IMR-90 (cell line): ENCODE data around the gene URB2. TPM values are rescaled to one million over a fixed set of nuclear protein-coding genes. Genes with fewer than 3 reads are reported as not detected.

Source experiments
- ATAC-seq: fragments of 200-7000 bp; cut with Tn5 transposase; 2 replicates; pipeline ENCODE4 v1.9.1; 2020; ENCODE audit warnings: low read depth, mild to moderate bottlenecking, moderate library complexity
- BruUV-seq: library from RNA; stranded (reverse); fragments of 400-500 nt; replicated peaks from 2 replicates; lab custom pipeline; 2021; lab: Mats Ljungman, UMichigan
- CTCF ChIA-PET: fragments of 300-600 bp; formaldehyde crosslinking; extraction: SDS; loops from one replicate; lab custom pipeline; 2021; ENCODE audit warnings: antibody characterized with exemption; lab: Yijun Ruan, JAX
- POLR2A ChIA-PET: fragments of 300-600 bp; sonication (Branson Sonifier 250); formaldehyde crosslinking; loops from one replicate; lab custom pipeline; 2022; ENCODE audit warnings: antibody characterized with exemption; ENCODE audit not compliant: unreplicated experiment; lab: Charles Lee
- DNase-seq: peaks from one replicate; pipeline ENCODE4 v3.0.0; 2013
- H2AFZ ChIP-seq: replicated peaks from 2 replicates; pipeline ENCODE3; 2013; ENCODE audit warnings: low read length, mild to moderate bottlenecking; ENCODE audit not compliant: poor library complexity
- H2AK5ac ChIP-seq: 2 replicates; pipeline ENCODE4 v1.6.1; 2013; ENCODE audit warnings: low read depth, low read length, inconsistent platforms
- H2AK9ac ChIP-seq: replicated peaks from 2 replicates; pipeline ENCODE3; 2013; ENCODE audit warnings: mild to moderate bottlenecking, low read depth, low read length, moderate library complexity; ENCODE audit not compliant: poor library complexity
- H2BK120ac ChIP-seq: 2 replicates; pipeline ENCODE4 v1.6.1; 2013; ENCODE audit warnings: low read depth, low read length, inconsistent platforms
- H2BK15ac ChIP-seq: 3 replicates; pipeline ENCODE4 v1.6.1; 2013; ENCODE audit warnings: low read depth, low read length, inconsistent platforms
- H2BK20ac ChIP-seq: 2 replicates; pipeline ENCODE4 v1.6.1; 2013; ENCODE audit warnings: low read depth, mild to moderate bottlenecking, inconsistent platforms, low read length, moderate library complexity
- H2BK5ac ChIP-seq: 2 replicates; pipeline ENCODE4 v1.6.1; 2013; ENCODE audit warnings: mild to moderate bottlenecking, low read depth, low read length, inconsistent platforms; ENCODE audit not compliant: poor library complexity, severe bottlenecking
- H3K14ac ChIP-seq: replicated peaks from 2 replicates; pipeline ENCODE4 v1.6.1; 2013; ENCODE audit warnings: low read depth, low read length, inconsistent platforms
- H3K18ac ChIP-seq: 2 replicates; pipeline ENCODE4 v1.6.1; 2013; ENCODE audit warnings: low read depth, low read length, control low read depth
- H3K23ac ChIP-seq: 2 replicates; pipeline ENCODE4 v1.6.1; 2013; ENCODE audit warnings: low read depth, low read length, inconsistent platforms
- H3K27ac ChIP-seq: 2 replicates; pipeline ENCODE4 v1.5.1; 2013; ENCODE audit warnings: mild to moderate bottlenecking, control low read depth, low read length; ENCODE audit not compliant: insufficient read depth
- H3K27me3 ChIP-seq: 2 replicates; pipeline ENCODE4 v1.6.1; 2013; ENCODE audit warnings: low read length; ENCODE audit not compliant: control insufficient read depth, insufficient read depth
- H3K36me3 ChIP-seq: 2 replicates; pipeline ENCODE4 v1.6.1; 2013; ENCODE audit warnings: low read length, mixed read lengths; ENCODE audit not compliant: control insufficient read depth, insufficient read depth
- H3K4ac ChIP-seq: 2 replicates; pipeline ENCODE4 v1.6.1; 2013; ENCODE audit warnings: low read depth, low read length, inconsistent platforms
- H3K4me1 ChIP-seq: 2 replicates; pipeline ENCODE4 v1.6.1; 2013; ENCODE audit warnings: low read length, mixed read lengths; ENCODE audit not compliant: control insufficient read depth, insufficient read depth
- H3K4me2 ChIP-seq: 2 replicates; pipeline ENCODE4 v1.6.1; 2013; ENCODE audit warnings: low read depth, mild to moderate bottlenecking, control low read depth, low read length, moderate library complexity
- H3K4me3 ChIP-seq: 2 replicates; pipeline ENCODE4 v1.5.1; 2013; ENCODE audit warnings: low read depth, mild to moderate bottlenecking, control low read depth, low read length, moderate library complexity; ENCODE audit not compliant: insufficient read depth
- H3K56ac ChIP-seq: 2 replicates; pipeline ENCODE4 v1.6.1; 2013; ENCODE audit warnings: low read length, inconsistent platforms; ENCODE audit not compliant: insufficient read depth; ENCODE audit errors: extremely low read depth
- H3K79me1 ChIP-seq, 2 experiments: 2 replicates each; pipeline ENCODE4 v1.6.1; 2013; ENCODE audit warnings: low read length in 2 of 2, inconsistent platforms in 1 of 2, low read depth in 1 of 2
- H3K9ac ChIP-seq: 2 replicates; pipeline ENCODE4 v1.6.1; 2013; ENCODE audit warnings: low read depth, low read length, control low read depth
- H3K9me1 ChIP-seq: 2 replicates; pipeline ENCODE4 v1.6.1; 2013; ENCODE audit warnings: low read length, inconsistent platforms; ENCODE audit not compliant: insufficient read depth
- H3K9me3 ChIP-seq: 2 replicates; pipeline ENCODE4 v1.6.1; 2013; ENCODE audit warnings: low read length; ENCODE audit not compliant: control insufficient read depth, insufficient read depth
- H4K20me1 ChIP-seq: 2 replicates; pipeline ENCODE4 v1.6.1; 2013; ENCODE audit warnings: low read length, inconsistent platforms; ENCODE audit not compliant: insufficient read depth
- H4K5ac ChIP-seq: 2 replicates; pipeline ENCODE4 v1.6.1; 2013; ENCODE audit warnings: mild to moderate bottlenecking, low read depth, low read length, control low read depth
- H4K8ac ChIP-seq, 2 experiments: 2 replicates each; pipeline ENCODE4 v1.6.1; 2013; ENCODE audit warnings: low read depth in 2 of 2, low read length in 2 of 2, control low read depth in 1 of 2, inconsistent platforms in 1 of 2
- H4K91ac ChIP-seq: 2 replicates; pipeline ENCODE4 v1.6.1; 2013; ENCODE audit warnings: low read depth, low read length, inconsistent platforms; ENCODE audit not compliant: insufficient read depth
- BHLHE40 ChIP-seq: fragments of 150-350 bp; IDR thresholded peaks from 2 replicates; pipeline ENCODE4 v1.6.1; 2016; ENCODE audit warnings: mild to moderate bottlenecking, low read depth, low read length
- CEBPB ChIP-seq: IDR thresholded peaks from 2 replicates; pipeline ENCODE4 v1.6.1; 2012; ENCODE audit warnings: low read depth, low read length, improper control_type of control experiment
- CTCF ChIP-seq: conservative IDR thresholded peaks from 2 replicates; pipeline ENCODE4 v1.5.1; 2012; ENCODE audit warnings: mild to moderate bottlenecking, low read depth, low read length, improper control_type of control experiment
- ELK1 ChIP-seq: fragments of 150-350 bp; IDR thresholded peaks from 2 replicates; pipeline ENCODE4 v1.6.1; 2016; ENCODE audit warnings: low read depth, mild to moderate bottlenecking, low read length, moderate library complexity, borderline replicate concordance
- FOS ChIP-seq: fragments of 150-350 bp; IDR thresholded peaks from 2 replicates; pipeline ENCODE4 v1.6.1; 2016; ENCODE audit warnings: low read depth, low read length
- MAFK ChIP-seq: IDR thresholded peaks from 2 replicates; pipeline ENCODE4 v1.6.1; 2012; ENCODE audit warnings: low read depth, low read length, improper control_type of control experiment
- MAZ ChIP-seq: IDR thresholded peaks from 2 replicates; pipeline ENCODE4 v1.6.1; 2012; ENCODE audit warnings: low read depth, mild to moderate bottlenecking, low read length, improper control_type of control experiment, moderate library complexity, borderline replicate concordance
- MXI1 ChIP-seq: IDR thresholded peaks from 2 replicates; pipeline ENCODE4 v1.6.1; 2012; ENCODE audit warnings: low read depth, mild to moderate bottlenecking, low read length, moderate library complexity, borderline replicate concordance
- NFE2L2 ChIP-seq: fragments of 150-350 bp; IDR thresholded peaks from 2 replicates; pipeline ENCODE4 v1.6.1; 2016; ENCODE audit warnings: low read depth, mild to moderate bottlenecking, low read length
- POLR2A ChIP-seq: IDR thresholded peaks from 2 replicates; pipeline ENCODE4 v1.6.1; 2012; ENCODE audit warnings: mild to moderate bottlenecking, low read depth, low read length
- RAD21 ChIP-seq: IDR thresholded peaks from 2 replicates; pipeline ENCODE4 v1.6.1; 2012; ENCODE audit warnings: low read length, improper control_type of control experiment
- RCOR1 ChIP-seq: IDR thresholded peaks from 2 replicates; pipeline ENCODE4 v1.6.1; 2012; ENCODE audit warnings: mild to moderate bottlenecking, low read length, improper control_type of control experiment; ENCODE audit not compliant: insufficient replicate concordance
- WGBS, 2 experiments: methylation state at CpG; one replicate each; pipeline versions ENCODE4 v1.1.5 to v1.1.7; 2013; ENCODE audit warnings: missing lambda C conversion rate in 2 of 2; ENCODE audit not compliant: insufficient read length in 1 of 2; ENCODE audit errors: extremely low coverage in 2 of 2; 5-methylcytosine and 5-hydroxymethylcytosine counted together
- dilution Hi-C: fragments of 300-500 bp; cut with HindIII; formaldehyde crosslinking; loops from one replicate; pipeline ENCODE4 v1.14.3; 2018; ENCODE audit warnings: low sequenced_read_pairs; ENCODE audit not compliant: unreplicated experiment
- in situ Hi-C: fragments of 300-500 bp; cut with MboI; formaldehyde crosslinking; loops from 3 replicates; pipeline ENCODE4 v1.14.3; 2019; ENCODE audit warnings: low sequenced_read_pairs, inconsistent platforms, mixed read lengths
- intact Hi-C: fragments of 100-400 bp; cut with micrococcal nuclease; formaldehyde crosslinking; loops from 2 replicates; pipeline ENCODE4 v1.10.0; 2022
- polyA plus RNA-seq, 3 experiments: library from polyadenylated mRNA; depleted of rRNA; stranded (reverse); fragments of >200 nt; gene quantifications; 2 replicates each; pipeline ENCODE4 v1.2.3, GENCODE V29; 2012; ENCODE audit warnings: low replicate concordance in 1 of 3
- total RNA-seq: library from RNA; depleted of rRNA; stranded (reverse); fragments of >200 nt; gene quantifications from 2 replicates; pipeline ENCODE4 v1.2.3, GENCODE V29; 2012

Gene URB2
- total and polyA plus RNA-seq, 2 of the 4 experiments (the other 2 are of a cell fraction) = 5.9 to 15.4 TPM

- H2BK5ac ChIP-seq = no peak overlapping the region
- H3K27ac ChIP-seq = no peak overlapping the region
- H3K14ac ChIP-seq = no peak overlapping the region
- H2AK5ac ChIP-seq = no peak overlapping the region
- no peak overlapping the region for H3K9ac ChIP-seq
- no peak overlapping the region for H2BK20ac ChIP-seq
- no peaks in the 10 kb centered on the region for H4K20me1 ChIP-seq
- ChIA-PET CTCF (no interaction called here), POLR2A (no interaction called here)
- no peak overlapping the region for H2BK120ac ChIP-seq
- H2AK9ac ChIP-seq = no peak overlapping the region
- H3K18ac ChIP-seq = no peak overlapping the region
- no peak overlapping the region for H4K91ac ChIP-seq
- no peaks in the 10 kb centered on the region; the same call in 1 of the 2 replicates for H3K4me1 ChIP-seq
- H3K9me1 ChIP-seq = no peaks in the 10 kb centered on the region; the same call in 1 of the 2 replicates
- no peaks in the 10 kb centered on the region for H3K36me3 ChIP-seq
- H3K23ac ChIP-seq = no peak overlapping the region
- H2BK15ac ChIP-seq = no peak overlapping the region
- no peak overlapping the region for H3K4me3 ChIP-seq
- DNase-seq (no peak), ATAC-seq (no peak)
- H3K56ac ChIP-seq = no peak overlapping the region
- H2AFZ ChIP-seq = no peak overlapping the region
- no peaks in the 10 kb centered on the region for H3K27me3 ChIP-seq
- TF ChIP-seq MAZ = no peak
- no peak for TF ChIP-seq MAFK
- TF ChIP-seq NFE2L2 = no peak
- TF ChIP-seq POLR2A = no peak
- no peak for TF ChIP-seq CEBPB
- no peak for TF ChIP-seq RCOR1
- TF ChIP-seq RAD21 = no peak
- no peak for TF ChIP-seq FOS
- TF ChIP-seq MXI1 = no peak
- TF ChIP-seq CTCF = no peak
- TF ChIP-seq BHLHE40 = no peak
- no peak for TF ChIP-seq ELK1
- BruUV-seq = no TSS peak
- no peaks in the 10 kb centered on the region for H3K79me1 ChIP-seq
- no peak overlapping the region for H3K4ac ChIP-seq
- in situ Hi-C loops = loop anchor here (10.0 kb wide), 1 partner anchor 645 kb away; no protein-coding TSS in a partner anchor
- no CpG with 5 or more reads among the region's 4 CpGs for WGBS, 2 experiments
- dilution Hi-C loops = no loop called here
- H4K5ac ChIP-seq = no peak overlapping the region
- no peak overlapping the region for H3K4me2 ChIP-seq
- intact Hi-C loops = loop anchor here (10.0 kb wide), 1 partner anchor 185 kb away; no protein-coding TSS in a partner anchor
- H3K9me3 ChIP-seq = no peaks in the 10 kb centered on the region
- H4K8ac ChIP-seq = no peak overlapping the region
These were observed 43.3 kb downstream of the URB2 start for GRCh38 chr1:229669333-229669732.
